Measurements from ENCODE around the gene ZNF764.

ZNF764 gene

GRCh38 chr16:30530163-30531037, 27.8 kb downstream of the ZNF764 start:
- no peak for TF ChIP-seq CTCF (IDR thresholded peaks at IDR 0.05)

GRCh38 chr16:30528799-30529457, 29.2 kb downstream of the ZNF764 start:
- no peak for TF ChIP-seq CTCF (IDR thresholded peaks at IDR 0.05)

GRCh38 chr16:30527635-30528178, 30.5 kb downstream of the ZNF764 start:
- no peak for TF ChIP-seq CTCF (IDR thresholded peaks at IDR 0.05)

GRCh38 chr16:30526823-30527634, 31.1 kb downstream of the ZNF764 start:
- TF ChIP-seq CTCF (IDR thresholded peaks at IDR 0.05), result no peak

GRCh38 chr16:30526137-30526822, 31.9 kb downstream of the ZNF764 start, which contains the start of gene ZNF768:
Gene ZNF768 (minus strand): TSS chr16:30526566. CDS start chr16:30526413, 153 bp downstream.
- TF ChIP-seq CTCF (IDR thresholded peaks at IDR 0.05), result no peak

GRCh38 chr16:30525844-30526136, 32.4 kb downstream of the ZNF764 start:
- no peak for TF ChIP-seq CTCF (IDR thresholded peaks at IDR 0.05)

Data from LNCAP (cell line).